Iris pigment epithelial cell (primary cell): ENCODE measurements around the gene PCF11.

ENCODE experiments used
- DNase-seq: peaks from one replicate; pipeline ENCODE4 v3.0.0-alpha.2; 2011; ENCODE audit warnings: low read depth

The PCF11 gene

GRCh38 chr11:83156144-83156995 is 561 bp upstream of the PCF11 start:
- peak; percentile 49 for DNase-seq

- peak; percentile 47 for DNase-seq
Measured at GRCh38 chr11:83157594-83158356, 844 bp downstream of the PCF11 start.

GRCh38 chr11:83158357-83158786 is 1.4 kb downstream of the PCF11 start:
- DNase-seq: no peak

GRCh38 chr11:83158965-83159901 is 2.3 kb downstream of the PCF11 start:
- no peak for DNase-seq

- DNase-seq: peak; percentile 47
Measured at GRCh38 chr11:83159902-83160865, 3.3 kb downstream of the PCF11 start.

GRCh38 chr11:83161610-83162199 is 4.8 kb downstream of the PCF11 start:
- DNase-seq: no peak

GRCh38 chr11:83162377-83162776 is 5.4 kb downstream of the PCF11 start:
- peak; percentile 41 for DNase-seq

GRCh38 chr11:83166193-83166866 is 9.4 kb downstream of the PCF11 start:
- DNase-seq: no peak

GRCh38 chr11:83168756-83169155 is 11.8 kb downstream of the PCF11 start:
- no peak for DNase-seq

- DNase-seq: no peak
Measured at GRCh38 chr11:83170865-83171264, 13.9 kb downstream of the PCF11 start.

- no peak for DNase-seq
Measured at GRCh38 chr11:83172551-83172950, 15.6 kb downstream of the PCF11 start.

GRCh38 chr11:83174008-83174407 is 17.1 kb downstream of the PCF11 start:
- DNase-seq: no peak

- peak; percentile 37 for DNase-seq
Measured at GRCh38 chr11:83175815-83176214, 18.9 kb downstream of the PCF11 start.

- DNase-seq: no peak
Measured at GRCh38 chr11:83181815-83182214, 24.9 kb downstream of the PCF11 start.

GRCh38 chr11:83185767-83186166 is 28.8 kb downstream of the PCF11 start:
- DNase-seq: no peak

- no peak for DNase-seq
Measured at GRCh38 chr11:83187465-83187864, 30.5 kb downstream of the PCF11 start.

- DNase-seq: no peak
Measured at GRCh38 chr11:83191491-83191890, 34.6 kb downstream of the PCF11 start.

- DNase-seq: no peak
Measured at GRCh38 chr11:83191986-83192385, 35.1 kb downstream of the PCF11 start.

GRCh38 chr11:83192606-83193245 is 35.8 kb downstream of the PCF11 start:
- peak; percentile 49 for DNase-seq
